DMS153 (cell line): ENCODE results near the gene ZFAND3.

Source experiments
- DNase-seq: peaks from one replicate; lab custom pipeline; 2025; lab: John Stamatoyannopoulos, UW

The ZFAND3 gene

GRCh38 chr6:38187811-38188590 is 368.5 kb downstream of the ZFAND3 start:
- DNase-seq: no peak

DNA sequence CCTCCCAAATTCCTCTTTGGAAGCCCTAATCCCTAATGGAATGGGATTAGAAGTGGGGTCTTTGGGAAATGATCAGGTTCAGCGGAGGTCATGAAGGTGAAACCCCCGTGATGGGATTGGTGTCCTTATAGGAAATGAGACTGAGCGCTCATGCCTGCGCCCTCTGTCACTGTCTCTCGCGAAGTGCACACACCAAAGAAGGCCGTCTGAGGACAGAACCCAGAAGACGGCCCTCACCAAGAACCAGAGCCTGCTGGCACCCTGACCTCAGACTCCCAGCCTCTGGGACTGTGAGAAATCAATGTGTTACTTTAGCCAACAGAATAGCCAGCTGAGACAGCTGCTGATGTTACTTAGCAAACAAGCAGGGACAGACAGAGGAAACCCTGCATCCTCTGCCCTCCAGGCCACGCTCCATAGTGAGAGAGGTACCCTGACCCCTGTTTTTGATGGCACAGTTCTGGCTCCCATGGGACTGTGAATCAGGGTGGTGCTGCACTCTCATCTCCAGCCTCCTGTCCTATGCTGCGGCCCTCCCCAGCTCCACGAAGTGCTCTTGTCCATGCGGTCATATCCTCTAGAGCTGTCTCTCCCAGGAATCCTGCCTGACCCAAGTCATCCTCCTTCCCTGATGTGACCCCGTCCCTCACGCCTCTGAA is 369.3 kb downstream of the ZFAND3 start:
- no peak for DNase-seq

DNA sequence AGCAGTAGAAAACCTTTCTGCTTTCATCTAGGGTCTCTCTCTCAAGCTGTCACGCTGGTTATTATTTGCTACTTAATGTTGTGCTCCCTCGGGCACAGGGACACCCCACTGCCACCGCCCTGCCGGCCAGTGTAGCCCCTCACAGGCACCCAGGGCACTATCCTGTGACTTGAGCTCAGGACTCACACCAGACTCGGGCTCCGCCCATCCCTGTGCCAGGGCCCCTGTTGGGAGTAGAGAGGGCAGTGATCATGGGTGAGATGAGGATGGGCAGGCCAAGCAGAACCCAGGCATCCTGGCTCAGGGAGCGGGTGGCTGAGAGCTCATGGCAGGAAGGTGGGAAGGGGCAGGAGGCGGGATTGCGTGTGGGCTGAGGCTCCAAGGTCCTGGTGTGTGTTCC is 371.9 kb downstream of the ZFAND3 start:
- no peak for DNase-seq

- DNase-seq: no peak
Observed at GRCh38 chr6:38192011-38192410, 372.5 kb downstream of the ZFAND3 start.

DNA sequence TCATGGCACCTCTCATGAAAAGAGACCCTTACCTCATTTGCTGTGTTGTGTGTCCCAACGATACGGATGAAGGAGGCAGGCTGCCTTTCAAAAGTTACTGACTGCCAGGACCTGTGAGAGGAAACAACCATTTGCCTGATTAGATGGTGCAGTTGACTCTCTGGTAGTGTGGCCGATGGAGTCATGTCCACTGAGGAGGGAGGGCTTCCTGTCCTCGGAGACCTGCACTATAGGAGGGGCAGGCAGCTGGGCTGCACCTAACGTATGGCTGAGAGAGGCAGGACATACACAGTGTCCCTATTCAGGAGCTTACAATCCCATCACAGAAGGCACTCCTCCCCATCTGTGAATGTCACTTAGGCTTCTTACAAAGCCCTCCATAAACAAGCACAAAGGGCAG is 373.0 kb downstream of the ZFAND3 start:
- no peak for DNase-seq

- no peak for DNase-seq
Observed at GRCh38 chr6:38193051-38193450, 373.5 kb downstream of the ZFAND3 start.

- DNase-seq: no peak
Observed at GRCh38 chr6:38193481-38194281, 374.2 kb downstream of the ZFAND3 start.

DNA sequence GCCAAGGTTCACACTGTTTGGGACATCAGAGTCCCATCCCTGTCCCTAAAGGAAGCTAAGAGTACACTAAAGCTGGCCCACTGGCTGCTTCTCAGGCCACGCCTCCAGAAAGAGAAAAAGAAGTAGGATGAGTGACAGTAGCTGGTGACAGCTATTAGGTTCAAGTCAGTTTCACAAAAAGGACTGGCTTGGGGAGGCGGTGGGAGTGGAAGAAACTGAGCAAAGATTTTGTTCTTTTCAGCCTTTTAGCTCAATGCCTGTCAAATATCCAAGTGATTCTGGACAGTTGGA is 374.7 kb downstream of the ZFAND3 start:
- DNase-seq: no peak

DNA sequence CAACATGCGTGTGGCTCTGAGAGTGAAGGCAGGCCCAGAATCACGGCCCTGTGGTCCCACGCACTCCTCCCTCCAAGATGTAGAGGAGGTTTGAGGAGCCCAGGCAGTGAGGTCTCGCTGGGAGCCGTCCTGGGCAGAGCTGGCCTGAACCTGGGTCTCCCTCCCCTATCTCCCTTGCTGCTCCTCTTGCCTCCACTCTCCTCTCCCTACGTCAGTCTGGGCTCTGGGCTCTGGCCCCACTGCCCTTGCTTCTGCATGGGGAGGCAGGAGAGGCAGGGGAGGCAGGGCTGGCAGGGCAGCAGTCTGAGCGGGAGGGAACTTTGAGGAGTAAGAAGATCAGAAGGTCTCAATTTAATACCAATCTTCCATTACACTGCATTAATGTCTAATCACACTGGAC is 375.1 kb downstream of the ZFAND3 start:
- DNase-seq: no peak

DNA sequence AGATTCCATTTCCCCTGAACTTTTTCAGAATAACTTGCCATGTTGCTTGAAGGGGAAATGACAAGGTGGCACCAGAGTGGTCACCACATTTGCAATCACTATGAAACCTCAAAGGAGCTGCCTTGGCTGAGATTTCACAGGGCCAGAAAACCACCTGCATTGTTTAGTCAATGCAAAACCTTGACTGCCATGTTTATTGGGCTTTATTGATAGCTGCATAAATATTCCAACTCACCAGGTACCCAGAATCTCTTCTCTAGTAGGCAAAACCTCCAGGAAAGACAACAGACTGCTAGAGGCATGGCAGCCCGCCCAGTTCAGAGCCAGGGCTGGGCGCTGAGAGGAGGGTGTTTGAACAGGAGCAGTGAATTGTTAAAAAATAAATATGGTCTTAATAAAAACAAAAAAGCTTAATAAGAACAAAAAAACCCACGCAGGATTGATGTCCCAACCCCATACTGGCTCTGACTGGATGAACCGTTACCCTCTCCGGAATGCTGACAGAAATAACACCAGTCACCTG is 375.6 kb downstream of the ZFAND3 start:
- peak; percentile 12 for DNase-seq

GRCh38 chr6:38198219-38198618 is 378.7 kb downstream of the ZFAND3 start:
- no peak for DNase-seq
